ENCODE measurements around the gene IRX6.

Gene IRX6

DNA sequence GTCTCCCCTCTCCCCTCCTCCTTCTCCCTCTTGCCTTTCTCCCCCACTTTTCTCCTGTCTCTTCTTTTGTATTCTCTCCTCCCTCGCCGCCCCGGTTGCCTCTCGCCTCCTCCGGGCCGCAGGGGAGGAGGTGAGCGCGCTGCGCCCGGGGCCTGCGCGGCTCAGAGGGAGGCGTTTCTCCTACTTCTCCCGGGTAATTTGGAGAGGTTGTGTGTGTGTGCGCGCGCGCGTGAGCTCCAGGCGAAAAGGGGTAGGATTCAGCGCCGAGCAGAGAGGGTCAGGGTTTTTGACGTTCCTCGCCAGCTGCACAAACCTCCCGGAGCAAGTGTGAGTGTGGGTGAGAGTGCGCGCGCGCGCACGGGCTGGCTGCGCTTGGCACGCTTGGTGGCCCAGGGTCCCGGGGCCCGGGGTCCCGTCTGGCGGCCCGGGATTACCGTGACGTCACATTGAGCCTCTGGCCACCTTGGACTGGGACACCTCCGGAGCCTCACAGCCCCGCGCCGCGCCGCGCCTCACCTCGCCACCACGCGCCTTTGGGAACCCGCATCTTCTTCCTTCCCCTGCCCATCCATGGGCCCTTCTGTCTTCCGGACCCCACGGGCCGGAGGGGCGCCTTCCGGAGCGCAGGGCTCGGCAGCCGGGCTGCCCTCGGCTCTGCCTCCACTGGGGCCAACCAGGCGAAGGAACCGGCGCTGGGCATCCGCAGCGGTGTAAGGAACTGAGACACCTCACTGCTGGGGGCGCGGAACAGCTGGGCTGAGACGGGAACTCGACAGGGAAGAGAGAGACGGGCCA lies 479 bp downstream of the IRX6 start:
- DNase-seq (ENCODE audit: low read depth, low spot score) = no peak

DNA sequence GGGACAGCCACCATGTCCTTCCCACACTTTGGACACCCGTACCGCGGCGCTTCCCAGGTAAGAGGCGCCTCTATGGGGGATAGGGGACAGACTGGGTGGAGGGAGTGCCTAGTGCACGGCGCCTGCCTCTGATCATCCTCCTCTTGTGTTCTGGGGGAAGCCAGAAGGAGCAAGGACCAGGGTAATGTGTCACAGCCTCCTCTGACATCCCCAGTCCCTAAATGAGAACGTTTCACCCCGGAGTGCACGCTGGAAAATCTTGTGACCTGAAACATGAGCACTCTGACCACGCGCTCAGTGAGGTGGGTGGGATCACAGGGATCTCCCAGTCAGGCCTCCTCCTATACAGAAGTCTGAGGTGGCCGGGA lies 1.1 kb downstream of the IRX6 start:
- DNase-seq (ENCODE audit: low read depth, low spot score) = no peak

DNA sequence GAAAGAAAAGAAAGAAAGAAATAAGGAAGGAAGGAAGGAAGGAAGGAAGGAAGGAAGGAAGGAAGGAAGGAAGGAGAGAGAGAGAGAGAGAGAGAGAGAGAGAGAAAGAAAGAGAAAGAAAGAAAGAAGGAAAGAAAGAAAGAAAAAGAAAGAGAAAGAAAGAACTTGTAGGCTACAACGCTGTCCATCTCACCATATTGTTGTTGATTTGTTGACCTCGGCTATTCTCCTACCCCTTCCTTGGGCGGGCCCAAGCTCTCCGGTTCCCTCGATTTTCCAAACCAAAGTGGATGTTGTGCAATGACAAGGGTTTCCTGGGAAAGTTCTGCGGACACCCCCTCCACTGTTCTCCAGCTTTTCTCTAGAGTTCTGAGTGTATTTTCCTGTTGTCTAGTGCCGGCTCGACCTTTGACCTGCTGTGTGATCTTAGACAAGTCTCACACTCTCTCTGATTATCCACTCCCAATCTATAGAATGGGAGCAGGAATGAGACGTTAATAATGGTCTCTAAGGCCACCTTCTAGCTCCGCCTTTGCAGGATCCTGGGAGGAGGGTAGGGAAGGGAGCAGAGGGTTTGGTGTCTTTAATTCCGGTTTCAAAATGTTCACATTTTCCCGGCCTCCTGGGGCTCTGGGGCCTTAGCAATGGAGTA lies 1.6 kb downstream of the IRX6 start:
- no peak for DNase-seq (ENCODE audit: low read depth, low spot score)

DNA sequence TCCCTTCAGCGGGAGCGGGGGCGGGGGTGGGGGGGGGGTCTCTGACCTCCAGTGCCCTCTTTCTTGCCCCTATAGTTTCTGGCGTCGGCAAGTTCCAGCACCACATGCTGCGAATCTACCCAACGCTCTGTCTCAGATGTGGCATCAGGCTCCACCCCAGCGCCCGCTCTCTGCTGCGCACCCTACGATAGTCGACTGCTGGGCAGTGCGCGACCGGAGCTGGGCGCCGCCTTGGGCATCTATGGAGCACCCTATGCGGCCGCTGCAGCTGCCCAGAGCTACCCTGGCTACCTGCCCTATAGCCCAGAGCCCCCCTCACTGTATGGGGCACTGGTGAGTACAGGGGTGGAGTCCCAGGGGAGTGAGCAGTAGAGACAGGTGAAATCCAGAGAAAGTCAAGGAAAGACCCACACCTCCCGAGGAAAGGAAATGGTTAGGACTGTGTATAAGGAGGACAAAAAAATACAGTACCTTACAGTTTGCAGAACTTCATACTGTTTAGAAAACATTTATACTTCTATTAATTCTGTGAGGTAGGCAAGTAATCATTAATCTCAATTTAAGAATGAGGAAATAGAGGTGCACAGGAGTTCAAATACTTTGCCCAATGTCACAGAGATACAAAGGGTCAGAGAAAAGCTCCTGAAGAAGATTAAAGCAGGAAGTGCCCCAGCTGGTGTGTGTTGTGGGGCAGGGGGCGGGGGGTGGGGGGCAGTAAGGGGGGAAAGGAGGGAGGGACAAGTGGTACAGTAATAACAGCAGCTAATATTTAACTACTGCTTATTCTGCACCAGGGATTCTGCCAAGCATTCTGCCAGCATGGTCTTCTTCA lies 2.5 kb downstream of the IRX6 start:
- no peak for DNase-seq (ENCODE audit: low read depth, low spot score)

DNA sequence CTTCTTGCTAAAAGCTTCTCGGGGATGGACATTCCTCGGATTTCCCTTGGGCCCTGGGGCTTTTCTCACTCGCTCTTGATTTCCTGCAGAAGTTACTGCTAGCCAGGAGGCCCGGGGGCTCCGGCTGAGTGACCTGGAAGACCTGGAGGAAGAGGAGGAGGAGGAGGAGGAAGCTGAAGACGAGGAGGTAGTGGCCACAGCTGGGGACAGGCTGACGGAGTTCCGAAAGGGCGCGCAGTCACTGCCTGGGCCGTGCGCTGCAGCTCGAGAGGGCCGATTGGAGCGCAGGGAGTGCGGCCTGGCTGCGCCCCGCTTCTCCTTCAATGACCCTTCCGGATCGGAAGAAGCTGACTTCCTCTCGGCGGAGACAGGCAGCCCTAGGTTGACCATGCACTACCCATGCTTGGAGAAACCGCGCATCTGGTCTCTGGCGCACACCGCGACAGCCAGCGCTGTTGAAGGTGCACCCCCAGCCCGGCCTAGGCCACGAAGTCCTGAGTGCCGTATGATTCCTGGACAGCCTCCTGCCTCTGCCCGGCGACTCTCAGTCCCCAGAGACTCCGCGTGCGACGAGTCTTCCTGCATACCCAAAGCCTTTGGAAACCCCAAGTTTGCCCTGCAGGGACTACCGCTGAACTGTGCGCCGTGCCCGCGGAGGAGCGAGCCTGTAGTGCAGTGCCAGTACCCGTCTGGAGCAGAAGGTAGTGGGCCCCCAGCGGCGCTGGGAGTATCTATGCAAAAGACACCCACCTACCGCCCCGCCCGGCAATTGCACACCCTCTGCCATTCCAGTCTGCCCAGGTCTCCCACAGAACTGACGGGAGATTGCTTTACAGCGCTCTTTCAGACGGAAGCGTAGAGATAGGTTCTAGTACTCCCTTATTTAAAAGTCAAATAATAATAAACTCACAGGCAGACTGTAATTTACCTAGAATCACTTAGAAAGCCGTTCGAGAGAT lies 4.9 kb downstream of the IRX6 start:
- DNase-seq (ENCODE audit: low read depth, low spot score) = no peak

- DNase-seq (ENCODE audit: low read depth, low spot score) = no peak
These were observed 5.9 kb downstream of the IRX6 start for GRCh38 chr16:55329791-55330428.

- no peak for DNase-seq (ENCODE audit: low read depth, low spot score)
These were observed 7.0 kb downstream of the IRX6 start for GRCh38 chr16:55330781-55331647.

GRCh38 chr16:55331648-55332185 lies 7.7 kb downstream of the IRX6 start:
- DNase-seq (ENCODE audit: low read depth, low spot score) = no peak

DNA sequence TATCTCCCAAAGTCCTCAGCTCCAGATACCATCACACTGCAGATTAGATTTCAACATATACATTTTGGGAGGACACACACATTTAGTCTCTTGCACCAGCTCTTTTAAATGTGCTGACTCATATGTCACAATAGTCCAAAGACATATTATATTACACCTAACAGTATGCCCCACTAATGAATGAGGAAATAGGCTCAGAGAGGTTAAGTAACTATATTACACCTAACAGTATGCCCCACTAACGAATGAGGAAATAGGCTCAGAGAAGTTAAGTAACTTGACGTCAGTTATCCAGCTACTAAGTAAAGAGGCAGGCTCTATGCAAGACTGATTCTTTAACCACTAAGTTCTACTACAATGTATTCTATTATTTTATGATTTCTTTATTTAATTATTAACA lies 9.7 kb downstream of the IRX6 start:
- DNase-seq (ENCODE audit: low read depth, low spot score) = no peak

DNA sequence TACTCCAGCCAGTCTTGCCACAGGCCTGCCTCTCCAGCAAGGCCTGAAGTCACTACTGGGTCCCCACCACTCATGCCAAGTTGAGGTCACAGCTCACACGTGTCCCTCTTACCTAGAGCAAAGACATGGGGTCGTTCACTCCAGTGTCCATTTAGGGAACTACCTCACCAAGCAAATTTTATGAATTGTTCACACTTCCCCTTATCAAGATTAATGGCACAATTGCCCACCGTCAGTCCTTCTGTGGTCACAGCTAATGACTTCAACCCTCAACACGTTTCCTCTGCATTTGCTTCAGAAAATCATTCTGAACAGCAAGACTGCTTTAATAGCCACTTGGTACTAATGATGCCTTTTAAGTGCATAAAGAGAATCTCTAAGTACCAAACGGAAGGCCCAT lies 14.6 kb downstream of the IRX6 start:
- DNase-seq (ENCODE audit: low read depth, low spot score) = no peak

DNA sequence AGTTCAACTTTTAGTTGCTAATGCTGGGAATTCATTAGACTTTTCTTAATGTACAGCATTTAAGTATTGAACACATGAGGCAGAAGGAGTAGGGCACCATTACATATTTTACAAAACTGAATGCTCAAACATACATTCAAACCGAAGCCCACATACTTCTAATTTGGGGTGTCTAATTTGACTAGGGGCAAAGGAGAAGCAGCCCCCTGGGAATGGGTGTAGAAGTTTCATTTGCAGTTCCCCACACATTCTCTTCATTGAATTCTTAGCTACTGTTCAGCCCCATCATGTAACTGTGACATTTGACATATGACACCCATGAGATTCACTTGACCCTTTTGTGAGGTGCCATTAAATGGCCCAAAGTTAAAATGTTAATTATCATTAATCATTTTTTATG lies 16.4 kb downstream of the IRX6 start:
- DNase-seq (ENCODE audit: low read depth, low spot score) = no peak

DNA sequence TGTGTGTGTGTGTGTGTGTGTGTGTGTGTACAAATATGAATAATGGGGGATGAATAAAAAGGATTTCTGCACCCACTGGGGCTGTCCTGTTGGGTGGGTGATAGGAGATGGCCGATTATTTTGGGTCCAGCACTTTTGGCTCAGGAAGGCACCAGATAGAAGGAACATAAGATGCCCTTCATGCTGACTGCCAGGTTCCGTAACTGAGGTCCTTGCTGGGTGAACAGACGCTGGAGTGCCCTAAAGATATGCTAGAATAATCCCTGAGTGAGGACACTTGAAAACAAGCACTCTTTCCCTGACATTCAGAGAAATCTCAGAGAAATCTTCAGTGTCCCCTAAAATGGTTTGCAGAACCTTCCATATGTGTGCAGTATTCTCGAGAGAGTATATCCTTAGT lies 17.7 kb downstream of the IRX6 start:
- no peak for DNase-seq (ENCODE audit: low read depth, low spot score)

GRCh38 chr16:55346475-55346874 lies 22.5 kb downstream of the IRX6 start:
- DNase-seq (ENCODE audit: low read depth, low spot score) = no peak

DNA sequence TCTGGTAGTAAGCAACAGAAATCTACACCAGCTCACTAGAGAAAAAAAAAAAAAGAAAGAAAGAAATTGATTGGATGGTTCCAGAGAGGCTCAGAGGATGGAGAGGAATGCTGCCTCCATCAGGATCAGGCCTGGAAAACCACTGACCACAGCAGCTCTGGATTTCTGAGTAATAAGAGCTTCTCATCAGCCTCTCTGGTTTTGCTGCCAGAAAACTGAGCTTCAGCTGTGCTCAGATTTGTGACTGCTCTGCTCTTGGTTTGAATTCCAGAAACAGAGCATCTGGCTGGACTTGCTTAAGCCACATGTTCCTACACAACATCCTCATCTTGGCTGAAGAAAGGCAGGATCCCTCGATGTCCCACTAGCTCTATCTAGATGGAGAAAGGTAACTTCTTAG lies 25.9 kb downstream of the IRX6 start:
- no peak for DNase-seq (ENCODE audit: low read depth, low spot score)

DNA sequence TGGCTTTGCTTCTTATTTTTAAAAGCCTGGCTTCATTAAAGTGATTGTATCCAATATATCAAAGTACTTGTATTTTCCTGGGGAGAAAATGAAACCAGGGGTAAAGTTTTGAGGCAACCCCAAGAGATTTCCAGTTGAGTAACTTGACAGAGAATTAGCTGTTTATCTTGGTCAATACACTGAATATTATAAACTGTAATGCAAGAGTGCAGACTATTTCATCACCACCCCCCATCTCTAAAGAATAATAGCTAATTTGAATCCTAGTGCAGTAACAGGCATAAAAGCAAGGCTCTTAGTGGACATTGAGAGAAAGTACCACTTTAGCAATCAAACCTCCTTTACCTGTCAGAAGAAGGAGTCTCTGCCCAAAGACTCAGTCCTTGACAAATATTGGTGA lies 27.0 kb downstream of the IRX6 start:
- DNase-seq (ENCODE audit: low read depth, low spot score) = no peak

- DNase-seq (ENCODE audit: low read depth, low spot score) = no peak
These were observed 27.9 kb downstream of the IRX6 start for GRCh38 chr16:55351936-55352335.

GRCh38 chr16:55357241-55357640 lies 33.2 kb downstream of the IRX6 start:
- DNase-seq (ENCODE audit: low read depth, low spot score) = no peak

- no peak for DNase-seq (ENCODE audit: low read depth, low spot score)
These were observed 35.9 kb downstream of the IRX6 start for GRCh38 chr16:55359946-55360345.

GRCh38 chr16:55364811-55365210 lies 40.8 kb downstream of the IRX6 start:
- DNase-seq (ENCODE audit: low read depth, low spot score) = no peak
